CD14-positive monocyte (primary cell): ENCODE data around the gene RPS6KL1. TPM values are rescaled to one million over a fixed set of nuclear protein-coding genes. Genes with fewer than 3 reads are reported as not detected.
A peak's percentile ranks its signal among the peaks of the same experiment; 100 is the strongest.

Source experiments
- DNase-seq, 3 donors: peaks; one replicate each; pipeline ENCODE4 v3.0.0-alpha.2; 2011 to 2022
- H2AFZ ChIP-seq: 2 replicates; pipeline ENCODE4 v1.6.0; 2012; ENCODE audit warnings: mild to moderate bottlenecking, low read depth, low read length, inconsistent platforms; ENCODE audit not compliant: insufficient read depth, poor library complexity, severe bottlenecking
- H3K27ac ChIP-seq, 2 donors: 1 replicate in 1 of 2; 2 replicates in 1 of 2; pipeline ENCODE4 v1.5.1; 2012 to 2013; ENCODE audit warnings: low read length in 2 of 2, control low read depth in 1 of 2, inconsistent platforms in 1 of 2, low read depth in 1 of 2, mild to moderate bottlenecking in 1 of 2
- H3K27me3 ChIP-seq, 2 donors: one replicate each; pipeline versions ENCODE4 v1.6.0 to v1.6.1; 2011 to 2013; ENCODE audit warnings: low read length in 2 of 2; ENCODE audit not compliant: control insufficient read depth in 2 of 2, insufficient read depth in 2 of 2
- H3K36me3 ChIP-seq, 2 donors: replicated peaks in 1 of 2; 1 replicate in 1 of 2; 2 replicates in 1 of 2; pipeline versions ENCODE4 v1.5.1 to v1.6.1; 2012 to 2013; ENCODE audit warnings: low read length in 2 of 2, control low read depth in 1 of 2, inconsistent platforms in 1 of 2, mild to moderate bottlenecking in 1 of 2; ENCODE audit not compliant: insufficient read depth in 2 of 2, control insufficient read depth in 1 of 2
- H3K4me1 ChIP-seq, 2 donors: 1 replicate in 1 of 2; 2 replicates in 1 of 2; pipeline versions ENCODE4 v1.5.1 to v1.6.1; 2012 to 2013; ENCODE audit warnings: low read length in 2 of 2, control low read depth in 1 of 2, inconsistent platforms in 1 of 2, mild to moderate bottlenecking in 1 of 2, moderate library complexity in 1 of 2; ENCODE audit not compliant: insufficient read depth in 2 of 2, control insufficient read depth in 1 of 2
- H3K4me2 ChIP-seq: replicated peaks from 2 replicates; pipeline ENCODE3; 2012; ENCODE audit warnings: low read length, moderate library complexity, mild to moderate bottlenecking; ENCODE audit not compliant: poor library complexity, severe bottlenecking; ENCODE audit errors: extremely low read depth
- H3K4me3 ChIP-seq, 3 experiments: fragments of 200-600 bp in 1 of 3; sonication (generic) in 1 of 3; replicated peaks in 1 of 3; 1 replicate in 2 of 3; 2 replicates in 1 of 3; pipeline ENCODE4 v1.5.1; 2011 to 2013; ENCODE audit warnings: low read length in 3 of 3, mild to moderate bottlenecking in 3 of 3, control low read depth in 2 of 3, low read depth in 2 of 3, inconsistent platforms in 1 of 3, moderate library complexity in 1 of 3
- H3K79me2 ChIP-seq: 2 replicates; pipeline ENCODE4 v1.6.0; 2012; ENCODE audit warnings: mild to moderate bottlenecking, control low read depth, inconsistent platforms, low read length, moderate library complexity; ENCODE audit not compliant: insufficient read depth
- H3K9ac ChIP-seq: 2 replicates; pipeline ENCODE4 v1.6.0; 2017; ENCODE audit warnings: low read length, mild to moderate bottlenecking; ENCODE audit not compliant: insufficient read depth, poor library complexity, severe bottlenecking
- H3K9me3 ChIP-seq, 2 donors: replicated peaks in 1 of 2; 1 replicate in 1 of 2; 2 replicates in 1 of 2; pipeline versions ENCODE4 v1.5.1 to v1.6.1; 2012 to 2013; ENCODE audit warnings: low read length in 2 of 2, control low read depth in 1 of 2; ENCODE audit not compliant: control insufficient read depth in 1 of 2, insufficient read depth in 1 of 2
- H4K20me1 ChIP-seq: 2 replicates; pipeline ENCODE4 v1.6.0; 2012; ENCODE audit warnings: mild to moderate bottlenecking, low read length, control low read depth, moderate library complexity; ENCODE audit not compliant: insufficient read depth
- H3K27ac Mint-ChIP-seq, 7 donors: one replicate each; pipeline ENCODE4 v1.8.0; 2020; ENCODE audit warnings: mild to moderate bottlenecking in 7 of 7, mixed read lengths in 7 of 7, moderate library complexity in 6 of 7, inconsistent platforms in 2 of 7
- H3K27me3 Mint-ChIP-seq, 3 donors: one replicate each; pipeline ENCODE4 v1.8.0; 2021 to 2022; ENCODE audit warnings: low read depth in 3 of 3, mild to moderate bottlenecking in 3 of 3, mixed read lengths in 3 of 3, moderate library complexity in 3 of 3, inconsistent platforms in 1 of 3
- H3K36me3 Mint-ChIP-seq, 2 donors: one replicate each; pipeline ENCODE4 v1.8.0; 2020; ENCODE audit warnings: mixed read lengths in 2 of 2, inconsistent platforms in 1 of 2, mild to moderate bottlenecking in 1 of 2
- H3K4me1 Mint-ChIP-seq: one replicate; pipeline ENCODE4 v1.8.0; 2020; ENCODE audit warnings: mild to moderate bottlenecking, mixed read lengths
- H3K4me3 Mint-ChIP-seq, 2 donors: one replicate each; pipeline ENCODE4 v1.8.0; 2020; ENCODE audit warnings: mild to moderate bottlenecking in 2 of 2, mixed read lengths in 2 of 2, moderate library complexity in 1 of 2
- H3K9me3 Mint-ChIP-seq, 7 donors: one replicate each; pipeline ENCODE4 v1.8.0; 2020 to 2022; ENCODE audit warnings: mixed read lengths in 7 of 7, mild to moderate bottlenecking in 6 of 7, moderate library complexity in 6 of 7, inconsistent platforms in 2 of 7
- WGBS: methylation state at CpG from one replicate; pipeline ENCODE4 v1.1.5; 2013; ENCODE audit warnings: missing lambda C conversion rate; ENCODE audit not compliant: insufficient coverage; 5-methylcytosine and 5-hydroxymethylcytosine counted together
- intact Hi-C, 2 donors: fragments of 100-400 bp; cut with micrococcal nuclease; formaldehyde crosslinking; loops; one replicate each; pipeline versions ENCODE4 v1.15.0 to v1.15.1; 2023
- polyA plus RNA-seq, 3 donors: library from polyadenylated mRNA; depleted of rRNA in 1 of 3; unstranded in 2 of 3; stranded (reverse) in 1 of 3; fragments of 300-500 nt in 2 of 3; fragments of >200 nt in 1 of 3; fragmentation: Illumina TruSeq in 2 of 3; gene quantifications; 1 replicate in 2 of 3; 2 replicates in 1 of 3; pipeline ENCODE4 v1.2.3, GENCODE V29; 2012 to 2021
- TF ChIP-seq, protein P1 (sequence below): fragments of 200-600 bp; IDR thresholded peaks from one replicate; pipeline ENCODE4 v1.8.0; 2022; ENCODE audit warnings: antibody characterized with exemption, mild to moderate bottlenecking

Gene RPS6KL1
- polyA plus RNA-seq, 3 donors: 0.13 TPM; not detected in 2

DNA sequence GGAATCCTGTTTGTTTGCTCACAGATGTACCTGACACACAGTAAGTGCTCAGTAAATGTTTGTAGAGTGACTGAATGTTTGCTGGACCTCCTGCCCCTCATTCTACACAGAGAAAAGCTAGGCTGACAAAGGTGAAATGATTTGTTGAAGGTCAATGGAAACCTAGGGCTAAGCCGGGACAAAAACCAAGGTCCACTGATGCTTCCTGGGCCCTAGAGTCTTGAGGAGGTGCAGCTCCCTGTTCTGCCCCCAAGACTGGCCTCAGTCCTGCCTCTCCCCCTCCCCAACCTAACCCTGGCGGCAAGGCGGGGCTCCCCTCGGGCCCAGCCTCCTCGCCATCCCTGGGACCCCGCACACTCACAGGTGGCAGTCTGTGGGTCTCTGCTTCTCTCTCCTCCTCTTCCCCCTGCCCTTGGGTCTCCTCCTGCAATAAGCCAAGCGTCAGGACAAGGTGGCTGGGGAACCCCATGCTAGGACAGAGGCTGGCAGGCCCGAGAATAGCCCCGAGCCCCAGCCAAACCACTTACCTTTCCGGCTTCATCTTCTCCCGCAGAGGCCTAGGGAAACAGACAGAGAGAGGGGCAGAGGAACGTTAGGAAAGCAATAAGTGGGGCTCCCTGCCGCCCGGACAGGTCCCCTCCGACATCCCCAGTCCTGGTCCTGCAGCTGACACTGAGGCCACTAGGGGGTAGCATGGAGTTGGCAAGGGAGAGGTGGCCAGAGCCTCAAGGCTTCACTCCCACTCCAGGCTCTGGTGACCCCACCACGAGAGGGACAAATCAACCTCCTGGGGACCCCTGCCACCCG is 23.0 kb upstream of the RPS6KL1 start:
- H3K9ac ChIP-seq: no peak overlapping the region
- Mint-ChIP-seq H3K4me3 (peak overlapping the region in 1 of 2 donors; percentile 83), H3K27me3 (peaks cover 3 to 11% (median 8%) of the 10 kb centered on the region in 3 donors), H3K9me3 (no peaks in the 10 kb centered on the region), H3K4me1 (peaks cover 32% of the 10 kb centered on the region), H3K27ac (peak overlapping the region in 3 of 7 donors; percentile 47 to 82 (median 73)), H3K36me3 (no peaks in the 10 kb centered on the region)
- TF ChIP-seq, protein P1, sequence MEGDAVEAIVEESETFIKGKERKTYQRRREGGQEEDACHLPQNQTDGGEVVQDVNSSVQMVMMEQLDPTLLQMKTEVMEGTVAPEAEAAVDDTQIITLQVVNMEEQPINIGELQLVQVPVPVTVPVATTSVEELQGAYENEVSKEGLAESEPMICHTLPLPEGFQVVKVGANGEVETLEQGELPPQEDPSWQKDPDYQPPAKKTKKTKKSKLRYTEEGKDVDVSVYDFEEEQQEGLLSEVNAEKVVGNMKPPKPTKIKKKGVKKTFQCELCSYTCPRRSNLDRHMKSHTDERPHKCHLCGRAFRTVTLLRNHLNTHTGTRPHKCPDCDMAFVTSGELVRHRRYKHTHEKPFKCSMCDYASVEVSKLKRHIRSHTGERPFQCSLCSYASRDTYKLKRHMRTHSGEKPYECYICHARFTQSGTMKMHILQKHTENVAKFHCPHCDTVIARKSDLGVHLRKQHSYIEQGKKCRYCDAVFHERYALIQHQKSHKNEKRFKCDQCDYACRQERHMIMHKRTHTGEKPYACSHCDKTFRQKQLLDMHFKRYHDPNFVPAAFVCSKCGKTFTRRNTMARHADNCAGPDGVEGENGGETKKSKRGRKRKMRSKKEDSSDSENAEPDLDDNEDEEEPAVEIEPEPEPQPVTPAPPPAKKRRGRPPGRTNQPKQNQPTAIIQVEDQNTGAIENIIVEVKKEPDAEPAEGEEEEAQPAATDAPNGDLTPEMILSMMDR: peak; percentile 97
- H3K79me2 ChIP-seq: no peaks in the 10 kb centered on the region
- H3K27ac ChIP-seq: no peak overlapping the region
- H3K4me3 ChIP-seq: no peak overlapping the region
- peak overlapping the region; percentile 4 for H3K4me2 ChIP-seq
- H3K36me3 ChIP-seq: no peaks in the 10 kb centered on the region
- peak; percentile 41 to 68 (median 59) for DNase-seq
- no peaks in the 10 kb centered on the region for H3K27me3 ChIP-seq
- peaks cover 27 to 29% of the 10 kb centered on the region in 2 donors for H3K4me1 ChIP-seq
- H3K9me3 ChIP-seq: no peaks in the 10 kb centered on the region
- no peaks in the 10 kb centered on the region for H4K20me1 ChIP-seq
- intact Hi-C loops: loop anchor here in 1 of 2 donors (5.0 to 10.0 kb wide), 2 partner anchors 119 to 141 kb away; partner anchors contain the start of genes ACYP1 and ZC2HC1C
- H2AFZ ChIP-seq: peak overlapping the region; percentile 53
- 61% methylated on average over 10 of the region's 17 CpGs for WGBS

DNA sequence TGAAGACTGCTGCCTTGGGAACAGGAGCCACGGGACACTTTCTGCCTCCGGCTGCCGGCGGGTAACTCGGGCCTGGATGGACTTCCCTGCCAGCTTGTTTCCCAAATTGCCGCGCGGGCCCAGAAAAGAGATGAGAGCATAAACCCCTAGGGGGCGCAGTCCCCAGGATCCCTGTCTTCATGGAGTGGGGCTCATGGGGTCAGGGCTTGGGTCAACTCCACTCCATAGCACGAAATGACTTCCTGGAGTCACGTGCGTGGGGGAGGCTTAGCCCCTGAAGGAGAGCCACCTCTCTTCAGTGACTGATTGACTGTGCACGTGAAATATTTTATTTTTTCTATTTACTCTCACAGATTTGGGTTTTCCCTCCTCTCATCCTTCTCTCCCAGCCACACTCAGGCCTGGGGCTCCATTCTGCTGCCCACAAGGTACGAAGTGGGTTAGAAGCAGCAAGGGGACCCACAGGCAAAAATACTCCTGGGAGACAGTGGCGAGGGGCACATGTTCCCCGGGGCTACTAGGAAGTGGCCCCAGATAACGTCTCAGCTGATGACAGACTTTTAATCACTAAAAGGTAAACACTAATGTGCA is 22.3 kb upstream of the RPS6KL1 start:
- no peaks in the 10 kb centered on the region for H3K9me3 Mint-ChIP-seq
- H2AFZ ChIP-seq: no peak overlapping the region
- WGBS: 77% methylated on average over 14 of the region's 17 CpGs
- H3K9ac ChIP-seq: no peak overlapping the region
- H3K27me3 ChIP-seq: no peaks in the 10 kb centered on the region
- no peaks in the 10 kb centered on the region for H4K20me1 ChIP-seq
- H3K4me3 ChIP-seq: no peak overlapping the region
- peaks cover 3 to 11% (median 9%) of the 10 kb centered on the region in 3 donors for H3K27me3 Mint-ChIP-seq
- peak overlapping the region in 1 of 7 donors; percentile 47 for H3K27ac Mint-ChIP-seq
- TF ChIP-seq, protein P1: peak; percentile 67
- no peaks in the 10 kb centered on the region for H3K36me3 ChIP-seq
- intact Hi-C loops: loop anchor here in 1 of 2 donors (5.0 to 10.0 kb wide), 2 partner anchors 119 to 142 kb away; partner anchors contain the start of genes ACYP1 and ZC2HC1C
- peaks cover 39% of the 10 kb centered on the region for H3K4me1 Mint-ChIP-seq
- no peak overlapping the region for H3K4me2 ChIP-seq
- no peaks in the 10 kb centered on the region for H3K79me2 ChIP-seq
- DNase-seq: peak; percentile 27 to 58 (median 37)
- no peaks in the 10 kb centered on the region for H3K9me3 ChIP-seq
- no peak overlapping the region for H3K27ac ChIP-seq
- H3K36me3 Mint-ChIP-seq: no peaks in the 10 kb centered on the region
- H3K4me3 Mint-ChIP-seq: no peak overlapping the region
- H3K4me1 ChIP-seq: peaks cover 34 to 36% of the 10 kb centered on the region in 2 donors
